ENCODE measurements around the gene AVEN.

The AVEN gene

GRCh38 chr15:33837294-33837693 is 201.7 kb downstream of the AVEN start:
- ChIA-PET CTCF (no interaction called here), POLR2A (no interaction called here)
- DNase-seq (ENCODE audit: extremely low spot score) = no peak
- TF ChIP-seq FOXK2 (IDR thresholded peaks at IDR 0.05) (no peak), SUZ12 (IDR thresholded peaks at IDR 0.05) (no peak), FOXM1 (IDR thresholded peaks at IDR 0.05; ENCODE audit: borderline replicate concordance) (no peak), L3MBTL2 (conservative IDR thresholded peaks at IDR 0.05) (no peak), ELF4 (IDR thresholded peaks at IDR 0.05) (no peak), NFRKB (IDR thresholded peaks at IDR 0.05) (no peak)

DNA sequence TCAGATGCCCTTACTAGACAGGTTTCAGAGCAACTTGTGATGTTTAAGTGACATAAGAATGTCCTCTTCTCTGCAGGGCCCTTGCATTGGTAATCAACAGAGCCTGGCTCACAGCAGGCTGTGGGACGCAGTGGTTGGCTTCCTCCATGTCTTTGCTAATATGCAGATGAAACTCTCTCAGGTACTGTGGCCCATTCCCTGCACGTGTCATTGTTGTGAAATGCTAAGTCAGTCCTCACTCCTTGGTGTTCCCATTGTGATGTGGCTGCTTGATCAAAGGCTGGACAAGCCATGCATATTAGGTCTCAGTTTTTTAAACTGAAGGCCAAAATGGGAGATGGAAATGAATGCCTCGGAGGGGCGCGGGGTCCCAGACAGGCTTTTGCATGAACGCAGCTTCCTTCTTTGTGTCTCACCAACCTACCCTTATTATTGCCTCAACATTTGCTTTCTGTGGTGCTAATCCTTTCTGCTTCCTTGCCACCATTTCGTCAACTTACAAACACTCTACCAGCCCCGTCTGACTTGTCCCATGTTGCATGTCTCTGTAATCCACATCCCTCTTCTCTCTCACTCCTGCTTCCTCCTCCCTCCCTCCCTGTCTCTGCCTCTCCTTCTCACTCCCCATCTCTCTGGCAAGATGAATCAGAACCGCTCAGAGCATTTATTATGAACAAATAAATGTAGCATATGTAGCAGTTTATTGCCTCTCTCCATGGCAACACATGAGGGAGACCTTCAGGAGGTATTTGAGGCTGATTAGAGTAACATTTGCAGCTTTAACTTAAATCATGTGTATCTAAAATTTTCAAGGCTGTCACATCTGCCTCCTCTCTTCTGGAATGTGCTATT is 203.9 kb downstream of the AVEN start:
- CTCF ChIA-PET = no interaction called here
- POLR2A ChIA-PET = no interaction called here
- TF ChIP-seq SP1 (IDR thresholded peaks at IDR 0.05) (no peak), ARNT (IDR thresholded peaks at IDR 0.05) (no peak), SUZ12 (IDR thresholded peaks at IDR 0.05) (no peak), FOXA1 (IDR thresholded peaks at IDR 0.05) (no peak), TARDBP (IDR thresholded peaks at IDR 0.05) (no peak)
- DNase-seq (ENCODE audit: extremely low spot score) = no peak

DNA sequence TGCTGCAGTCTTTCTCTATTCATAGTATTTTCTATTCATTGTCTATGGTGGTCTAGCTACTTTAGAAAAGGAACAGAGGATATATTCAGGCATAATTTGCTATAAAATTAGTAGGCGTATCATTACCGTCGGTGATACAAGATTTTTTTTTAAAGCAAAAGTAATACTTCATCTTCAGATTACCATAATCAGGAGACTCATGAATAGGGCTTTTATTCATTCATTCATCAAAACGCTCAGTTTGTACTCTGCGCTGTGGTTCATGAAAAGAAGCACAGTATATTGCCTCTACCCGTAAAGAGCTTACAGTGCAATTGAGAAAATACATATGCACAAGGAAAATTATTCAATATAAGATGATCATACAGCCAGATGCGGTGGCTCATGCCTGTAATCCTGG is 207.4 kb downstream of the AVEN start:
- DNase-seq (ENCODE audit: extremely low spot score) = no peak
- ChIA-PET POLR2A (no interaction called here), CTCF (no interaction called here)
- TF ChIP-seq ARNT (IDR thresholded peaks at IDR 0.05) = no peak
- no peak for TF ChIP-seq LEF1 (IDR thresholded peaks at IDR 0.05; ENCODE audit: borderline replicate concordance)
- TF ChIP-seq TARDBP (IDR thresholded peaks at IDR 0.05) = no peak
- no peak for TF ChIP-seq SP1 (IDR thresholded peaks at IDR 0.05)
- no peak for TF ChIP-seq HDGF (IDR thresholded peaks at IDR 0.05; ENCODE audit: borderline replicate concordance)
- TF ChIP-seq FOXK2 (IDR thresholded peaks at IDR 0.05) = no peak
- TF ChIP-seq L3MBTL2 (conservative IDR thresholded peaks at IDR 0.05) = no peak
- no peak for TF ChIP-seq PKNOX1 (IDR thresholded peaks at IDR 0.05)
- TF ChIP-seq NFRKB (IDR thresholded peaks at IDR 0.05) = no peak
- TF ChIP-seq ZNF384 (IDR thresholded peaks at IDR 0.05) = no peak
- TF ChIP-seq FOXM1 (IDR thresholded peaks at IDR 0.05; ENCODE audit: borderline replicate concordance) = no peak
- TF ChIP-seq CTBP1 (IDR thresholded peaks at IDR 0.05; ENCODE audit: borderline replicate concordance) = no peak
- TF ChIP-seq FOXA1 (IDR thresholded peaks at IDR 0.05) = no peak
- TF ChIP-seq BHLHE40 (IDR thresholded peaks at IDR 0.05; ENCODE audit: borderline replicate concordance) = no peak
- no peak for TF ChIP-seq ELF4 (IDR thresholded peaks at IDR 0.05)
- no peak for TF ChIP-seq SUZ12 (IDR thresholded peaks at IDR 0.05)

DNA sequence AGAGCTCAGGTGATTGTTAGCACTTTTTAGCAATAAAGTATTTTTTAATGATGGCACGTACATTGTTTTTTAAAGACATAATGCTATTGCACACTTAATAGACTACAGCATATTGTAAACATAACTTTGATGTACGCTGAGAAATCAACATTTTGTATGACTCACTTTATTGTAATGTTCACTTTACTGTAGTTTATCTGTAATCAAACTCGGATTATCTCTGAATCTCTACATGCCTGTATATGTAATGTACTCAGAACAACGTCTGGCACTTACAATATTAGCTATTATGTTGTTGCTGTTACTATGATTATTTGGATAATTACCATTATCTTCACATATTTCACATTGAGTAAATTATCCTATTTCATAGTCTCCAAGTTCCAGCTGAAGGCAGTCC is 208.7 kb downstream of the AVEN start:
- ChIA-PET POLR2A (no interaction called here), CTCF (no interaction called here)
- TF ChIP-seq SUZ12 (IDR thresholded peaks at IDR 0.05) (no peak), FOXA1 (IDR thresholded peaks at IDR 0.05) (no peak), LEF1 (IDR thresholded peaks at IDR 0.05; ENCODE audit: borderline replicate concordance) (no peak), SP1 (IDR thresholded peaks at IDR 0.05) (no peak), ZNF384 (IDR thresholded peaks at IDR 0.05) (no peak), NFRKB (IDR thresholded peaks at IDR 0.05) (no peak), HDGF (IDR thresholded peaks at IDR 0.05; ENCODE audit: borderline replicate concordance) (no peak), L3MBTL2 (conservative IDR thresholded peaks at IDR 0.05) (no peak), PKNOX1 (IDR thresholded peaks at IDR 0.05) (no peak), TARDBP (IDR thresholded peaks at IDR 0.05) (no peak), FOXM1 (IDR thresholded peaks at IDR 0.05; ENCODE audit: borderline replicate concordance) (no peak), FOXK2 (IDR thresholded peaks at IDR 0.05) (no peak), CTBP1 (IDR thresholded peaks at IDR 0.05; ENCODE audit: borderline replicate concordance) (no peak), ELF4 (IDR thresholded peaks at IDR 0.05) (no peak)
- no peak for DNase-seq (ENCODE audit: extremely low spot score)

DNA sequence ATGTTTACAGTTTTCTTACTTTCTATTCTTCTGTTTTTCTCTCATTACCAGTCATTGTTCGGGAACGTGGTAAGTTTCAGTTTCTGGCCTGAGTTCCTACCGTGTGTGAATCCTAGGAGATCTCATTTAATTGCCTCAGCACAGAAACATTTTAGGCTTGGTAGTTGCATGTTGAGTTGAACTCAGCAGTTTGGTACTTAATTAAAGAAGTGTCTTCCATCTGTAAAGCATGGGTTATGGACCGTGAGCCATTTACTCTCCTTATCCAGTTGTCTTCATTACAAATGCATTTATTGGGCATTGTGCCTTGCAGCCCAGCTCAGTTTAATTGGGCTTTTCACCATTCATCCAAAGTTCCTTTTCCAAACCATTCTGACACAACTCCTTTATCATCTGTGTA is 212.8 kb downstream of the AVEN start:
- CTCF ChIA-PET = no interaction called here
- no peak for DNase-seq (ENCODE audit: extremely low spot score)
- POLR2A ChIA-PET = no interaction called here
- TF ChIP-seq SP1 (IDR thresholded peaks at IDR 0.05) = no peak
- no peak for TF ChIP-seq FOXM1 (IDR thresholded peaks at IDR 0.05; ENCODE audit: borderline replicate concordance)
- TF ChIP-seq L3MBTL2 (conservative IDR thresholded peaks at IDR 0.05) = no peak
- no peak for TF ChIP-seq NFRKB (IDR thresholded peaks at IDR 0.05)
- TF ChIP-seq FOXA1 (IDR thresholded peaks at IDR 0.05) = no peak
- no peak for TF ChIP-seq TARDBP (IDR thresholded peaks at IDR 0.05)
- TF ChIP-seq PKNOX1 (IDR thresholded peaks at IDR 0.05) = no peak
- TF ChIP-seq FOXK2 (IDR thresholded peaks at IDR 0.05) = no peak
- no peak for TF ChIP-seq ZNF384 (IDR thresholded peaks at IDR 0.05)
- no peak for TF ChIP-seq BHLHE40 (IDR thresholded peaks at IDR 0.05; ENCODE audit: borderline replicate concordance)
- no peak for TF ChIP-seq HDGF (IDR thresholded peaks at IDR 0.05; ENCODE audit: borderline replicate concordance)
- TF ChIP-seq ARNT (IDR thresholded peaks at IDR 0.05) = no peak
- TF ChIP-seq LEF1 (IDR thresholded peaks at IDR 0.05; ENCODE audit: borderline replicate concordance) = no peak
- no peak for TF ChIP-seq CTBP1 (IDR thresholded peaks at IDR 0.05; ENCODE audit: borderline replicate concordance)
- TF ChIP-seq ELF4 (IDR thresholded peaks at IDR 0.05) = no peak
- TF ChIP-seq SUZ12 (IDR thresholded peaks at IDR 0.05) = no peak

- CTCF ChIA-PET = no interaction called here
Measured at GRCh38 chr15:33825453-33825852, 213.6 kb downstream of the AVEN start.

More at GRCh38 chr15:33825453-33825852, 213.6 kb downstream of the AVEN start:
- TF ChIP-seq FOXA1 (IDR thresholded peaks at IDR 0.05) = no peak
- no peak for TF ChIP-seq FOXM1 (IDR thresholded peaks at IDR 0.05; ENCODE audit: borderline replicate concordance)
- TF ChIP-seq FOXK2 (IDR thresholded peaks at IDR 0.05) = no peak
- POLR2A ChIA-PET = no interaction called here
- no peak for DNase-seq (ENCODE audit: extremely low spot score)
